HEK293 (cell line): Measurements from ENCODE around the gene APLP1.

ENCODE experiments used
- GLI2 ChIP-seq: fragments of 450-650 bp; formaldehyde crosslinking; IDR thresholded peaks from 2 replicates; pipeline ENCODE4; 2017; ENCODE audit warnings: missing biosample characterization, missing genetic modification characterization, low read depth, borderline replicate concordance
- GLIS1 ChIP-seq: fragments of 450-650 bp; formaldehyde crosslinking; IDR thresholded peaks from 2 replicates; pipeline ENCODE4 v1.5.1; 2016; ENCODE audit warnings: missing biosample characterization, missing genetic modification characterization
- GLIS2 ChIP-seq: fragments of 450-650 bp; formaldehyde crosslinking; IDR thresholded peaks from 2 replicates; pipeline ENCODE4 v1.5.1; 2016; ENCODE audit warnings: missing biosample characterization, missing genetic modification characterization
- IKZF3 ChIP-seq: fragments of 450-650 bp; IDR thresholded peaks from 2 replicates; pipeline ENCODE4 v1.5.0; 2018; ENCODE audit warnings: missing biosample characterization, mild to moderate bottlenecking, missing genetic modification characterization, moderate library complexity
- PRDM1 ChIP-seq: fragments of 450-650 bp; formaldehyde crosslinking; IDR thresholded peaks from 2 replicates; pipeline ENCODE4; 2016; ENCODE audit warnings: missing biosample characterization, missing genetic modification characterization
- SCRT1 ChIP-seq: fragments of 450-650 bp; formaldehyde crosslinking; IDR thresholded peaks from 2 replicates; pipeline ENCODE4 v1.5.1; 2016; ENCODE audit warnings: missing biosample characterization, missing genetic modification characterization, borderline replicate concordance
- SETDB1 ChIP-seq: IDR thresholded peaks from one replicate; pipeline ENCODE4 v1.6.1; 2017; ENCODE audit warnings: mild to moderate bottlenecking, low read length, moderate library complexity, mixed read lengths; ENCODE audit not compliant: insufficient read length
- TRIM28 ChIP-seq: IDR thresholded peaks from 2 replicates; pipeline ENCODE4 v1.6.1; 2011; ENCODE audit warnings: low read length, control low read depth, borderline replicate concordance
- ZBTB8A ChIP-seq: fragments of 450-650 bp; formaldehyde crosslinking; IDR thresholded peaks from 2 replicates; pipeline ENCODE4 v1.5.1; 2016; ENCODE audit warnings: missing biosample characterization, missing genetic modification characterization
- ZFHX2 ChIP-seq: fragments of 450-650 bp; formaldehyde crosslinking; conservative IDR thresholded peaks from 2 replicates; pipeline ENCODE4 v1.5.1; 2016; ENCODE audit warnings: missing biosample characterization, missing genetic modification characterization
- ZNF10 ChIP-seq: fragments of 450-650 bp; formaldehyde crosslinking; IDR thresholded peaks from 2 replicates; pipeline ENCODE4 v1.5.1; 2017; ENCODE audit warnings: missing biosample characterization, missing genetic modification characterization
- ZNF132 ChIP-seq: fragments of 450-650 bp; formaldehyde crosslinking; IDR thresholded peaks from 2 replicates; pipeline ENCODE4 v1.5.1; 2017; ENCODE audit warnings: missing biosample characterization, missing genetic modification characterization, borderline replicate concordance
- ZNF366 ChIP-seq: fragments of 450-650 bp; formaldehyde crosslinking; conservative IDR thresholded peaks from 2 replicates; pipeline ENCODE4 v1.5.1; 2016; ENCODE audit warnings: missing biosample characterization, missing genetic modification characterization
- ZNF37A ChIP-seq: fragments of 450-650 bp; IDR thresholded peaks from 2 replicates; pipeline ENCODE4 v1.5.1; 2018; ENCODE audit warnings: missing biosample characterization, missing genetic modification characterization
- ZNF514 ChIP-seq: fragments of 450-650 bp; formaldehyde crosslinking; IDR thresholded peaks from 2 replicates; pipeline ENCODE4 v1.5.1; 2016; ENCODE audit warnings: missing biosample characterization, missing genetic modification characterization
- ZNF529 ChIP-seq: fragments of 450-650 bp; formaldehyde crosslinking; IDR thresholded peaks from 2 replicates; pipeline ENCODE4 v1.5.1; 2017; ENCODE audit warnings: missing genetic modification characterization, missing biosample characterization; ENCODE audit not compliant: insufficient replicate concordance
- ZNF561 ChIP-seq: fragments of 450-650 bp; IDR thresholded peaks from 2 replicates; pipeline ENCODE4 v1.5.1; 2018; ENCODE audit warnings: missing biosample characterization, missing genetic modification characterization, borderline replicate concordance
- ZNF623 ChIP-seq: fragments of 450-650 bp; formaldehyde crosslinking; IDR thresholded peaks from 2 replicates; pipeline ENCODE4 v1.5.1; 2016; ENCODE audit warnings: missing biosample characterization, missing genetic modification characterization
- ZNF660 ChIP-seq: fragments of 450-650 bp; IDR thresholded peaks from 2 replicates; pipeline ENCODE4 v1.5.1; 2018; ENCODE audit warnings: missing biosample characterization, mild to moderate bottlenecking, missing genetic modification characterization
- ZNF707 ChIP-seq: fragments of 450-650 bp; formaldehyde crosslinking; IDR thresholded peaks from 2 replicates; pipeline ENCODE4 v1.5.1; 2016; ENCODE audit warnings: missing biosample characterization, missing genetic modification characterization
- ZNF843 ChIP-seq: fragments of 450-650 bp; formaldehyde crosslinking; IDR thresholded peaks from 2 replicates; pipeline ENCODE4 v1.5.1; 2016; ENCODE audit warnings: missing biosample characterization, missing genetic modification characterization
- TF ChIP-seq, protein P1 (sequence below): fragments of 450-650 bp; formaldehyde crosslinking; IDR thresholded peaks from 2 replicates; pipeline ENCODE4 v1.5.0; 2017; ENCODE audit warnings: missing biosample characterization, missing genetic modification characterization, borderline replicate concordance
- TF ChIP-seq, protein P2 (sequence below): fragments of 450-650 bp; formaldehyde crosslinking; IDR thresholded peaks from 2 replicates; pipeline ENCODE4 v1.5.1; 2016; ENCODE audit warnings: missing biosample characterization, missing genetic modification characterization
- TF ChIP-seq, protein P3 (sequence below): fragments of 450-650 bp; formaldehyde crosslinking; IDR thresholded peaks from 2 replicates; pipeline ENCODE4 v1.5.1; 2017; ENCODE audit warnings: missing biosample characterization, missing genetic modification characterization
- TF ChIP-seq, protein P4 (sequence below): fragments of 450-650 bp; formaldehyde crosslinking; IDR thresholded peaks from 2 replicates; pipeline ENCODE4 v1.5.1; 2016; ENCODE audit warnings: missing biosample characterization, missing genetic modification characterization
- TF ChIP-seq, protein P5 (sequence below): fragments of 450-650 bp; formaldehyde crosslinking; IDR thresholded peaks from 2 replicates; pipeline ENCODE4 v1.5.1; 2017; ENCODE audit warnings: missing biosample characterization, missing genetic modification characterization
- TF ChIP-seq, protein P6 (sequence below): fragments of 450-650 bp; IDR thresholded peaks from 2 replicates; pipeline ENCODE4 v1.5.1; 2018; ENCODE audit warnings: missing biosample characterization, missing genetic modification characterization
- TF ChIP-seq, protein P7 (sequence below): fragments of 450-650 bp; formaldehyde crosslinking; IDR thresholded peaks from 2 replicates; pipeline ENCODE4 v1.5.1; 2016; ENCODE audit warnings: missing biosample characterization, missing genetic modification characterization
- TF ChIP-seq, protein P8 (sequence below): fragments of 450-650 bp; formaldehyde crosslinking; IDR thresholded peaks from 2 replicates; pipeline ENCODE4 v1.5.1; 2016; ENCODE audit warnings: missing biosample characterization, missing genetic modification characterization

The APLP1 gene

DNA sequence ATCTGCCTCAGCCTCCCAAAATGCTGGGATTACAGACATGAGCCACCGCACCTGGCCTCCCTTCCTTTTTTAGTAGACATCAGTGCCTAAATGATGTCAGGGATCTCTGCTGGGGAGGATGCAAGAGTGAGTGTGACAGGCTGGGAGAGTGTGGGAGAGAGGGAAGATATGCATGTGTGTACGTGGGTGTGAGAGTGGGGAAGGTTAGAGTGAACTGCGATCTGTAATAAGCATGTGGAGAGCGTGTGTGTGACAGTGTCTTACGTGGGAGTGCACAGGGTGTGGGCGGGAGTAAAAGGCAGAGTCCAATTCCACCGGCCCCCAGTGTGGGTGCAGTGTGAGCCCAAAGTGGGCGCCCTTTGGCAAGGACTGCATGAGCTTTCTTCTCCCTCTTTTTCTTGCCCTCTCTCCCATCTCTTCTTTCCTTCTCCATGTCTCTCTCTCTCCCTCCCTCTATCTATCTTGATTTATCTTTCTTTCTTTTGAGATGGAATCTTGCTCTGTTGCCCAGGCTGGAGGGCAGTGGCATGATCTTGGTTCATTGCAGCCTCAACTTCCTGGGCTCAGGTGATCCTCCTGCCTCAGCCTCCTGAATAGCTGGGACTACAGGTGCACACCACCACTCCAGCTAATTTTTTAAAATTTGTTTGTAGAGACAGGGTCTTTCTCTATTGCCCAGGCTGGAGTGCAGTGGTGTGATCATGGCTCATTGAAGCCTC, 15.2 kb upstream of the APLP1 start (continued):
- TF ChIP-seq, protein P1, sequence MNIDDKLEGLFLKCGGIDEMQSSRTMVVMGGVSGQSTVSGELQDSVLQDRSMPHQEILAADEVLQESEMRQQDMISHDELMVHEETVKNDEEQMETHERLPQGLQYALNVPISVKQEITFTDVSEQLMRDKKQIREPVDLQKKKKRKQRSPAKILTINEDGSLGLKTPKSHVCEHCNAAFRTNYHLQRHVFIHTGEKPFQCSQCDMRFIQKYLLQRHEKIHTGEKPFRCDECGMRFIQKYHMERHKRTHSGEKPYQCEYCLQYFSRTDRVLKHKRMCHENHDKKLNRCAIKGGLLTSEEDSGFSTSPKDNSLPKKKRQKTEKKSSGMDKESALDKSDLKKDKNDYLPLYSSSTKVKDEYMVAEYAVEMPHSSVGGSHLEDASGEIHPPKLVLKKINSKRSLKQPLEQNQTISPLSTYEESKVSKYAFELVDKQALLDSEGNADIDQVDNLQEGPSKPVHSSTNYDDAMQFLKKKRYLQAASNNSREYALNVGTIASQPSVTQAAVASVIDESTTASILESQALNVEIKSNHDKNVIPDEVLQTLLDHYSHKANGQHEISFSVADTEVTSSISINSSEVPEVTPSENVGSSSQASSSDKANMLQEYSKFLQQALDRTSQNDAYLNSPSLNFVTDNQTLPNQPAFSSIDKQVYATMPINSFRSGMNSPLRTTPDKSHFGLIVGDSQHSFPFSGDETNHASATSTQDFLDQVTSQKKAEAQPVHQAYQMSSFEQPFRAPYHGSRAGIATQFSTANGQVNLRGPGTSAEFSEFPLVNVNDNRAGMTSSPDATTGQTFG (tag by site-specific recombination) = peak; percentile 88
- TF ChIP-seq, protein P2, sequence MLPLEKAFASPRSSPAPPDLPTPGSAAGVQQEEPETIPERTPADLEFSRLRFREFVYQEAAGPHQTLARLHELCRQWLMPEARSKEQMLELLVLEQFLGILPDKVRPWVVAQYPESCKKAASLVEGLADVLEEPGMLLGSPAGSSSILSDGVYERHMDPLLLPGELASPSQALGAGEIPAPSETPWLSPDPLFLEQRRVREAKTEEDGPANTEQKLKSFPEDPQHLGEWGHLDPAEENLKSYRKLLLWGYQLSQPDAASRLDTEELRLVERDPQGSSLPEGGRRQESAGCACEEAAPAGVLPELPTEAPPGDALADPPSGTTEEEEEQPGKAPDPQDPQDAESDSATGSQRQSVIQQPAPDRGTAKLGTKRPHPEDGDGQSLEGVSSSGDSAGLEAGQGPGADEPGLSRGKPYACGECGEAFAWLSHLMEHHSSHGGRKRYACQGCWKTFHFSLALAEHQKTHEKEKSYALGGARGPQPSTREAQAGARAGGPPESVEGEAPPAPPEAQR (tag by site-specific recombination) = no peak
- TF ChIP-seq GLIS1 (tag by site-specific recombination) = peak; percentile 69
- TF ChIP-seq, protein P3, sequence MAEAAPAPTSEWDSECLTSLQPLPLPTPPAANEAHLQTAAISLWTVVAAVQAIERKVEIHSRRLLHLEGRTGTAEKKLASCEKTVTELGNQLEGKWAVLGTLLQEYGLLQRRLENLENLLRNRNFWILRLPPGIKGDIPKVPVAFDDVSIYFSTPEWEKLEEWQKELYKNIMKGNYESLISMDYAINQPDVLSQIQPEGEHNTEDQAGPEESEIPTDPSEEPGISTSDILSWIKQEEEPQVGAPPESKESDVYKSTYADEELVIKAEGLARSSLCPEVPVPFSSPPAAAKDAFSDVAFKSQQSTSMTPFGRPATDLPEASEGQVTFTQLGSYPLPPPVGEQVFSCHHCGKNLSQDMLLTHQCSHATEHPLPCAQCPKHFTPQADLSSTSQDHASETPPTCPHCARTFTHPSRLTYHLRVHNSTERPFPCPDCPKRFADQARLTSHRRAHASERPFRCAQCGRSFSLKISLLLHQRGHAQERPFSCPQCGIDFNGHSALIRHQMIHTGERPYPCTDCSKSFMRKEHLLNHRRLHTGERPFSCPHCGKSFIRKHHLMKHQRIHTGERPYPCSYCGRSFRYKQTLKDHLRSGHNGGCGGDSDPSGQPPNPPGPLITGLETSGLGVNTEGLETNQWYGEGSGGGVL = peak; percentile 34; the same call in 1 of the 2 replicates
- TF ChIP-seq, protein P4, sequence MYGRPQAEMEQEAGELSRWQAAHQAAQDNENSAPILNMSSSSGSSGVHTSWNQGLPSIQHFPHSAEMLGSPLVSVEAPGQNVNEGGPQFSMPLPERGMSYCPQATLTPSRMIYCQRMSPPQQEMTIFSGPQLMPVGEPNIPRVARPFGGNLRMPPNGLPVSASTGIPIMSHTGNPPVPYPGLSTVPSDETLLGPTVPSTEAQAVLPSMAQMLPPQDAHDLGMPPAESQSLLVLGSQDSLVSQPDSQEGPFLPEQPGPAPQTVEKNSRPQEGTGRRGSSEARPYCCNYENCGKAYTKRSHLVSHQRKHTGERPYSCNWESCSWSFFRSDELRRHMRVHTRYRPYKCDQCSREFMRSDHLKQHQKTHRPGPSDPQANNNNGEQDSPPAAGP (tag by site-specific recombination) = no peak
- no peak for TF ChIP-seq ZNF529 (tag by site-specific recombination)
- peak; percentile 79; the same call in 1 of the 2 replicates for TF ChIP-seq ZNF366
- TF ChIP-seq, protein P5, sequence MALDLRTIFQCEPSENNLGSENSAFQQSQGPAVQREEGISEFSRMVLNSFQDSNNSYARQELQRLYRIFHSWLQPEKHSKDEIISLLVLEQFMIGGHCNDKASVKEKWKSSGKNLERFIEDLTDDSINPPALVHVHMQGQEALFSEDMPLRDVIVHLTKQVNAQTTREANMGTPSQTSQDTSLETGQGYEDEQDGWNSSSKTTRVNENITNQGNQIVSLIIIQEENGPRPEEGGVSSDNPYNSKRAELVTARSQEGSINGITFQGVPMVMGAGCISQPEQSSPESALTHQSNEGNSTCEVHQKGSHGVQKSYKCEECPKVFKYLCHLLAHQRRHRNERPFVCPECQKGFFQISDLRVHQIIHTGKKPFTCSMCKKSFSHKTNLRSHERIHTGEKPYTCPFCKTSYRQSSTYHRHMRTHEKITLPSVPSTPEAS = no peak
- TF ChIP-seq SCRT1 (tag by site-specific recombination) = no peak
- no peak for TF ChIP-seq ZNF843 (tag by site-specific recombination)
- TF ChIP-seq TRIM28 = no peak
- peak; percentile 96 for TF ChIP-seq PRDM1 (tag by site-specific recombination)
- no peak for TF ChIP-seq ZNF707 (tag by site-specific recombination)
- no peak for TF ChIP-seq ZNF132
- TF ChIP-seq ZNF660 (tag by site-specific recombination) = no peak
- TF ChIP-seq, protein P6, sequence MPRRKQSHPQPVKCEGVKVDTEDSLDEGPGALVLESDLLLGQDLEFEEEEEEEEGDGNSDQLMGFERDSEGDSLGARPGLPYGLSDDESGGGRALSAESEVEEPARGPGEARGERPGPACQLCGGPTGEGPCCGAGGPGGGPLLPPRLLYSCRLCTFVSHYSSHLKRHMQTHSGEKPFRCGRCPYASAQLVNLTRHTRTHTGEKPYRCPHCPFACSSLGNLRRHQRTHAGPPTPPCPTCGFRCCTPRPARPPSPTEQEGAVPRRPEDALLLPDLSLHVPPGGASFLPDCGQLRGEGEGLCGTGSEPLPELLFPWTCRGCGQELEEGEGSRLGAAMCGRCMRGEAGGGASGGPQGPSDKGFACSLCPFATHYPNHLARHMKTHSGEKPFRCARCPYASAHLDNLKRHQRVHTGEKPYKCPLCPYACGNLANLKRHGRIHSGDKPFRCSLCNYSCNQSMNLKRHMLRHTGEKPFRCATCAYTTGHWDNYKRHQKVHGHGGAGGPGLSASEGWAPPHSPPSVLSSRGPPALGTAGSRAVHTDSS (tag by site-specific recombination) = no peak
- no peak for TF ChIP-seq ZBTB8A (tag by site-specific recombination)
- TF ChIP-seq SETDB1 = no peak
- peak; percentile 100 for TF ChIP-seq ZFHX2 (tag by site-specific recombination)
- no peak for TF ChIP-seq ZNF514
- TF ChIP-seq ZNF10 (tag by site-specific recombination) = no peak
- no peak for TF ChIP-seq ZNF623
- TF ChIP-seq GLIS2 (tag by site-specific recombination) = peak; percentile 6; the same call in 1 of the 2 replicates
- TF ChIP-seq ZNF37A (tag by site-specific recombination) = no peak
- no peak for TF ChIP-seq GLI2
- TF ChIP-seq IKZF3 (tag by site-specific recombination) = no peak
- TF ChIP-seq ZNF561 (tag by site-specific recombination) = no peak
- TF ChIP-seq, protein P7, sequence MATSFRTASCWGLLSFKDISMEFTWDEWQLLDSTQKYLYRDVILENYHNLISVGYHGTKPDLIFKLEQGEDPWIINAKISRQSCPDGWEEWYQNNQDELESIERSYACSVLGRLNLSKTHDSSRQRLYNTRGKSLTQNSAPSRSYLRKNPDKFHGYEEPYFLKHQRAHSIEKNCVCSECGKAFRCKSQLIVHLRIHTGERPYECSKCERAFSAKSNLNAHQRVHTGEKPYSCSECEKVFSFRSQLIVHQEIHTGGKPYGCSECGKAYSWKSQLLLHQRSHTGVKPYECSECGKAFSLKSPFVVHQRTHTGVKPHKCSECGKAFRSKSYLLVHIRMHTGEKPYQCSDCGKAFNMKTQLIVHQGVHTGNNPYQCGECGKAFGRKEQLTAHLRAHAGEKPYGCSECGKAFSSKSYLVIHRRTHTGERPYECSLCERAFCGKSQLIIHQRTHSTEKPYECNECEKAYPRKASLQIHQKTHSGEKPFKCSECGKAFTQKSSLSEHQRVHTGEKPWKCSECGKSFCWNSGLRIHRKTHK (tag by site-specific recombination) = no peak
- TF ChIP-seq, protein P8, sequence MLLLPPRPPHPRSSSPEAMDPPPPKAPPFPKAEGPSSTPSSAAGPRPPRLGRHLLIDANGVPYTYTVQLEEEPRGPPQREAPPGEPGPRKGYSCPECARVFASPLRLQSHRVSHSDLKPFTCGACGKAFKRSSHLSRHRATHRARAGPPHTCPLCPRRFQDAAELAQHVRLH (tag by site-specific recombination) = no peak
